ENCODE results near the gene VPS52.

- no peak for TF ChIP-seq FOXA1 (IDR thresholded peaks at IDR 0.05; ENCODE audit: borderline replicate concordance)
- TF ChIP-seq ARID1B (IDR thresholded peaks at IDR 0.05) = 0 out of 2 replicates have a peak, but pooled peaks have one; percentile 15
- TF ChIP-seq PBX2 (CRISPR knock-in tag; IDR thresholded peaks at IDR 0.05; ENCODE audit: low read depth) = no peak
- TF ChIP-seq PBX2 (tag; conservative IDR thresholded peaks at IDR 0.05; ENCODE audit: low read depth) = no peak
- no peak for TF ChIP-seq POU5F1 (IDR thresholded peaks at IDR 0.05; ENCODE audit: borderline replicate concordance, low read depth, low read length, partially characterized antibody)
Measured at GRCh38 chr6:33251395-33252012, 20.2 kb downstream of the VPS52 start.
